PC-9 (cell line): ENCODE measurements around the gene PLA2G4A.

ENCODE experiments used
- EZH2 ChIP-seq: fragments of 200-600 bp; sonication (generic); IDR thresholded peaks from 2 replicates; pipeline ENCODE4 v1.8.0; 2017; ENCODE audit warnings: antibody characterized with exemption, low read depth
- TF ChIP-seq, protein P1 (sequence below): fragments of 200-600 bp; sonication (generic); conservative IDR thresholded peaks from 2 replicates; pipeline ENCODE4 v1.6.1; 2017; ENCODE audit warnings: mixed run types, antibody characterized with exemption, mild to moderate bottlenecking, moderate library complexity

DNA sequence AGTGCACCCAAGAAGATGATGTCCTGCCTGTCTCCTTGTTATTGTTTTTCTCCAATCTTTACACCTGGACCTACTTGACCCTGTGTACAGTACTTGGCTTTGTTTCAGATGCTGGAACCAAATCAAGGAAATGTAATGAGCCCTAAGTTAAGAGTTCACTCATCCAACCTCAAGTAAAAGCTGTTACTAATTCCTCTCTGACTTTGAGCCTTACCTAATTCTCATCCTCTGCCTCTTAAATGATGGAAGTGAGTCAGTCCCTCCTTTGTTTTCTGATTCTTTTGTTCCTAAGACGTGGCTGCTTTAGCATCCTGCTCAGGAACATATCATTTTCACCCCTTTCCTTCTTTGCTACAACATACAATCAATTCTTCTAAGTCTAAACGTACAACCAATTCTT, 15.3 kb upstream of the PLA2G4A start:
- TF ChIP-seq, protein P1, sequence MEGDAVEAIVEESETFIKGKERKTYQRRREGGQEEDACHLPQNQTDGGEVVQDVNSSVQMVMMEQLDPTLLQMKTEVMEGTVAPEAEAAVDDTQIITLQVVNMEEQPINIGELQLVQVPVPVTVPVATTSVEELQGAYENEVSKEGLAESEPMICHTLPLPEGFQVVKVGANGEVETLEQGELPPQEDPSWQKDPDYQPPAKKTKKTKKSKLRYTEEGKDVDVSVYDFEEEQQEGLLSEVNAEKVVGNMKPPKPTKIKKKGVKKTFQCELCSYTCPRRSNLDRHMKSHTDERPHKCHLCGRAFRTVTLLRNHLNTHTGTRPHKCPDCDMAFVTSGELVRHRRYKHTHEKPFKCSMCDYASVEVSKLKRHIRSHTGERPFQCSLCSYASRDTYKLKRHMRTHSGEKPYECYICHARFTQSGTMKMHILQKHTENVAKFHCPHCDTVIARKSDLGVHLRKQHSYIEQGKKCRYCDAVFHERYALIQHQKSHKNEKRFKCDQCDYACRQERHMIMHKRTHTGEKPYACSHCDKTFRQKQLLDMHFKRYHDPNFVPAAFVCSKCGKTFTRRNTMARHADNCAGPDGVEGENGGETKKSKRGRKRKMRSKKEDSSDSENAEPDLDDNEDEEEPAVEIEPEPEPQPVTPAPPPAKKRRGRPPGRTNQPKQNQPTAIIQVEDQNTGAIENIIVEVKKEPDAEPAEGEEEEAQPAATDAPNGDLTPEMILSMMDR = no peak
- no peak for TF ChIP-seq EZH2
